Measurements from ENCODE around the gene TGM3. TPM values are rescaled to one million over a fixed set of nuclear protein-coding genes. Genes with fewer than 3 reads are reported as not detected.

The TGM3 gene
- total RNA-seq, 1 experiment from 2014 or later, result not detected

GRCh38 chr20:2276015-2276414 lies 19.8 kb upstream of the TGM3 start:
- H3K4me1 ChIP-seq (ENCODE audit: control insufficient read depth in 1 of 2, insufficient read depth in 2 of 2, low read length in 2 of 2), result no peaks in the 10 kb centered on the region
- POLR2A ChIA-PET, result no interaction called here
- H4K20me1 ChIP-seq (ENCODE audit: insufficient read depth), result no peaks in the 10 kb centered on the region
- H3K4me2 ChIP-seq (ENCODE audit: low read length), result no peak overlapping the region
- no peaks in the 10 kb centered on the region for H3K9me3 ChIP-seq (ENCODE audit: control insufficient read depth in 1 of 2, insufficient read depth in 1 of 2, low read depth in 1 of 2, low read length in 2 of 2)
- H3K27me3 ChIP-seq (ENCODE audit: insufficient read depth, low read length), result no peaks in the 10 kb centered on the region
- BruUV-seq (replicated peaks), result no TSS peak
- no peak overlapping the region for H2AFZ ChIP-seq (ENCODE audit: low read depth, low read length, poor library complexity, severe bottlenecking)
- no peak overlapping the region for H3K4me3 ChIP-seq (replicated peaks in 1 of 2; ENCODE audit: low read depth in 1 of 2, low read length in 2 of 2)
- no peak for DNase-seq (ENCODE audit: low read depth, low spot score)
- CTCF ChIA-PET, result no interaction called here
- H3K9ac ChIP-seq (ENCODE audit: low read length), result no peak overlapping the region
- intact Hi-C loops (cut with micrococcal nuclease), result no loop called here
- H3K36me3 ChIP-seq (ENCODE audit: control insufficient read depth in 1 of 2, insufficient read depth in 2 of 2, low read length in 2 of 2), result no peaks in the 10 kb centered on the region
- no peak overlapping the region for H3K27ac ChIP-seq (ENCODE audit: low read depth, low read length)
- H3K79me2 ChIP-seq (ENCODE audit: insufficient read depth, low read length), result no peaks in the 10 kb centered on the region
- no peak for ATAC-seq
- no peaks in the 10 kb centered on the region for H3K9me2 ChIP-seq (ENCODE audit: insufficient read depth)
- TF ChIP-seq SRF (IDR thresholded peaks at IDR 0.05; ENCODE audit: low read depth) (no peak), EZH2 (IDR thresholded peaks at IDR 0.05) (no peak), YY1 (IDR thresholded peaks at IDR 0.05; ENCODE audit: extremely low read depth, insufficient replicate concordance, low read depth, low read length) (no peak), REST (IDR thresholded peaks at IDR 0.05; ENCODE audit: low read depth) (no peak), ZFX (IDR thresholded peaks at IDR 0.05) (no peak), ZBTB33 (IDR thresholded peaks at IDR 0.05; ENCODE audit: extremely low read depth, insufficient replicate concordance, low read length) (no peak), SIN3A (IDR thresholded peaks at IDR 0.05; ENCODE audit: low read depth) (no peak), SP1 (IDR thresholded peaks at IDR 0.05; ENCODE audit: low read depth) (no peak), EZH2phosphoT487 (IDR thresholded peaks at IDR 0.05; ENCODE audit: borderline replicate concordance) (no peak), ELF1 (IDR thresholded peaks at IDR 0.05; ENCODE audit: borderline replicate concordance, low read depth) (no peak)
- RAD21 ChIA-PET (ENCODE audit: low non-redundant PET in 1 of 2, low total read pairs in 2 of 2, uncharacterized antibody in 2 of 2, unreplicated experiment in 2 of 2), result no interaction called here

All from HCT116 (cell line).